ENCODE data around the gene CFP. TPM values are rescaled to one million over a fixed set of nuclear protein-coding genes. Genes with fewer than 3 reads are reported as not detected.

Gene CFP
- total RNA-seq, 1 donor from 2014 or later: 3.0 TPM

DNA sequence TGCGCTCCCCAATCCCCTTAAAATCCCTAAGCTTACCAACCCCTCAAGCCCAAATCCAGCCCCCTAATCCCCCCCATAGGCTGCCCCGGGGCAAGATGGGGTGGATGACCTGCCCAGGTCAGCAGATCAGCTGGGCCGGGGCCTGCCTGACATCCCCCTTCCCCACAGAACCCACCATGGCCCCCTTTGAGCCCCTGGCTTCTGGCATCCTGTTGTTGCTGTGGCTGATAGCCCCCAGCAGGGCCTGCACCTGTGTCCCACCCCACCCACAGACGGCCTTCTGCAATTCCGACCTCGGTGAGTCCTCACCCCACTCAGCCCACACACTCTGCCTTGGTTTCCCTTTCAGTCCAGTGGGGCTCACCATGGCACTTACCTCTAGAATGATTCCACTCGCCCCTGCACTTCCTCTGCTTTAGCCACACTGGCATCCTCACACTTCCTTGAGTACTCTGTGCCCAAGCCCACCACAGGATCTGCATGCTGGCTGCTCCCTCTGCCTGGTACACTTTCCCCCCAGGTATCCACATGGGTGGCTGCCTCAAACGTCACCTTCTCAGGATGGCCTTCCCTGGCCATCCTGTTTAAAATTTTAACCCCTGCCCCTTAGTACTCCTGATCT, 46.4 kb downstream of the CFP start:
- no peak for DNase-seq
- TF ChIP-seq, protein P1, sequence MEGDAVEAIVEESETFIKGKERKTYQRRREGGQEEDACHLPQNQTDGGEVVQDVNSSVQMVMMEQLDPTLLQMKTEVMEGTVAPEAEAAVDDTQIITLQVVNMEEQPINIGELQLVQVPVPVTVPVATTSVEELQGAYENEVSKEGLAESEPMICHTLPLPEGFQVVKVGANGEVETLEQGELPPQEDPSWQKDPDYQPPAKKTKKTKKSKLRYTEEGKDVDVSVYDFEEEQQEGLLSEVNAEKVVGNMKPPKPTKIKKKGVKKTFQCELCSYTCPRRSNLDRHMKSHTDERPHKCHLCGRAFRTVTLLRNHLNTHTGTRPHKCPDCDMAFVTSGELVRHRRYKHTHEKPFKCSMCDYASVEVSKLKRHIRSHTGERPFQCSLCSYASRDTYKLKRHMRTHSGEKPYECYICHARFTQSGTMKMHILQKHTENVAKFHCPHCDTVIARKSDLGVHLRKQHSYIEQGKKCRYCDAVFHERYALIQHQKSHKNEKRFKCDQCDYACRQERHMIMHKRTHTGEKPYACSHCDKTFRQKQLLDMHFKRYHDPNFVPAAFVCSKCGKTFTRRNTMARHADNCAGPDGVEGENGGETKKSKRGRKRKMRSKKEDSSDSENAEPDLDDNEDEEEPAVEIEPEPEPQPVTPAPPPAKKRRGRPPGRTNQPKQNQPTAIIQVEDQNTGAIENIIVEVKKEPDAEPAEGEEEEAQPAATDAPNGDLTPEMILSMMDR (IDR thresholded peaks at IDR 0.05; ENCODE audit: borderline replicate concordance): no peak
- H3K4me1 ChIP-seq: no peaks in the 10 kb centered on the region
- no peaks in the 10 kb centered on the region for H3K36me3 ChIP-seq
- peak overlapping the region; percentile 62 for H3K4me3 ChIP-seq
- H3K27me3 ChIP-seq (ENCODE audit: low read depth): no peaks in the 10 kb centered on the region
- peak overlapping the region; percentile 77 for H3K27ac ChIP-seq (replicated peaks)
- no peaks in the 10 kb centered on the region for H3K9me3 ChIP-seq (replicated peaks)
- intact Hi-C loops (cut with micrococcal nuclease): no loop called here

DNA sequence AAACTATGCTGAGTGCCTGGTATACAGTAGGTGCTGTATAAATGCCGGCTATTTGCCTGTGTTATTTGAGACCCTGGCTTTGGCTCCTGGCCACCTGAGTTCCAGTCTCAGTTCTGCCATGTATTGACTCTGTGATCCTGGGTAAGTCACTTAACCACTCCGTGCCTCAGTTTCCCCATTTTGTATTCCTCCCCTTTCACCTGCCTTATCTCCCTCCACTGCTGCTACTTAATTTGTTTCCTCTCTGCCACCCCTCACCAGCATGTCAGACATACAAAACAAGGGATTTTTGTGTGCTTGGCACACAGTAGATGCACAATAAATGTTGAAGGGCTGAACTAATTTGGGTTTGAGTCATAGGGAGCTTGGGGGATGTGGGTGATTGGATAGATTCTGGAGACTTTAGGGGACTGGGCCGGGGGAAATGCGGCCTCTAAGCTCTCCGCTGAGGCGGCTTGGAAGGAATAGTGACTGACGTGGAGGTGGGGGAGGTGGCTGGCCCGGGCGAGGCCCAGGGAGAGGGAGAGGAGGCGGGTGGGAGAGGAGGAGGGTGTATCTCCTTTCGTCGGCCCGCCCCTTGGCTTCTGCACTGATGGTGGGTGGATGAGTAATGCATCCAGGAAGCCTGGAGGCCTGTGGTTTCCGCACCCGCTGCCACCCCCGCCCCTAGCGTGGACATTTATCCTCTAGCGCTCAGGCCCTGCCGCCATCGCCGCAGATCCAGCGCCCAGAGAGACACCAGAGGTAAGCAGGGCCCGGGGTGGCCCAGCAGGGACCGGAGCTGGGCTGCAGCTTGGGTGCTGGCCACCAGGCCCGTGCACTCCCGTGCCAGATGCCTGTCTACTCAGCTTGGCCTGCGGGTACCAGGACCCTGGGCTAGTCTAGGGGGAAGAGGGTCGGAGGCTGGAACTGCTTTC, 47.7 kb downstream of the CFP start, which contains the start of gene TIMP1:
TSS of gene TIMP1 (plus strand) at position 706 of the 917 bp plus-strand sequence. CDS start 980 bp downstream, outside the sequence.
- TF ChIP-seq, protein P1 (IDR thresholded peaks at IDR 0.05; ENCODE audit: borderline replicate concordance): no peak
- intact Hi-C loops (cut with micrococcal nuclease): no loop called here
- Histone ChIP-seq H3K4me1 (no peaks in the 10 kb centered on the region), H3K9me3 (replicated peaks) (no peaks in the 10 kb centered on the region), H3K27ac (replicated peaks) (peak within 1 kb of the TSS; percentile 77), H3K27me3 (ENCODE audit: low read depth) (no peaks in the 10 kb centered on the region), H3K36me3 (no peaks in the 10 kb centered on the region), H3K4me3 (peak within 1 kb of the TSS; percentile 62)
- peak; percentile 87 for DNase-seq

DNA sequence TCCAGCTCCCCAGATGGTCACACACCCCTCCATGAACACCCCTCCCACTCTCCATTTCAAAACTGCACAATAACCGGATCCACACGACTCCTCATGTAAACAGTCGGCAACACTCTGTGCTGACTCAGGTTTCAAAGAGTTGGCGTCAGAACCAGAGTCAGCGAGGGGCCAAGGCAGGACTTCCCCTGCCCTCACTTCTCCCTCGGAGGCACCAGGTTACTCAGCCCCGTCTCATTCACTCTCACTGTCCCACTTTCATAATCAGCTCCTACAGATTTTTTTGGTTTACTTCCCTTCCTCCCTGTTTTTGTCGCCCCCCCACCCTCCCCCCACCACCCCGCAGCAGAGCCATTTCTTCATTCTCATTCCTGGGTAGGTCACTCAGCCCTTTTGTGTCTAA, 50.2 kb downstream of the CFP start:
- Histone ChIP-seq H3K27me3 (ENCODE audit: low read depth) (no peaks in the 10 kb centered on the region), H3K36me3 (no peaks in the 10 kb centered on the region), H3K27ac (replicated peaks) (no peak overlapping the region), H3K9me3 (replicated peaks) (no peaks in the 10 kb centered on the region), H3K4me3 (no peak overlapping the region), H3K4me1 (no peaks in the 10 kb centered on the region)
- no peak for DNase-seq
- intact Hi-C loops (cut with micrococcal nuclease): no loop called here
- TF ChIP-seq, protein P1 (IDR thresholded peaks at IDR 0.05; ENCODE audit: borderline replicate concordance): no peak

DNA sequence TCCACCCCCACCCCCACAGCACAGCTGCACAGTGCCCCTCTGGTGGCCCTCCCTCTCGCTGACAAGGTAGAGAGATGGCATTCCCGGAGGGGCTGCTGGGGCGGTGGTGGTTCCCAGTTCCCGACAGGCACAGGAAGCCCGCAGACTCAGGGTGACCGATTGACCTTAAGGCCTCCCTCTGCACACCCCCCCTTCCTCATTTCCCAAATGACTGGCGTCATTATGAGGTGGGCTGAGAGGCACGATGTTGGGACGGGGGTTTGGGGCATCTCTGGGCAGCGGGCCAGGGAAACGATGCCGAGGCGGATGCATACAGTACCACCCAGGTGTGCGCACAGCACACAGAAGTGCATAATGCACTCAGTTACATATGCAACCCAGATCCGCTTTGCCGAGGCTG, 51.0 kb downstream of the CFP start:
- no peaks in the 10 kb centered on the region for H3K36me3 ChIP-seq
- no peaks in the 10 kb centered on the region for H3K27me3 ChIP-seq (ENCODE audit: low read depth)
- intact Hi-C loops (cut with micrococcal nuclease): no loop called here
- H3K4me1 ChIP-seq: peaks cover 3% of the 10 kb centered on the region
- no peak overlapping the region for H3K4me3 ChIP-seq
- no peak overlapping the region for H3K27ac ChIP-seq (replicated peaks)
- no peaks in the 10 kb centered on the region for H3K9me3 ChIP-seq (replicated peaks)
- no peak for DNase-seq
- TF ChIP-seq, protein P1 (IDR thresholded peaks at IDR 0.05; ENCODE audit: borderline replicate concordance): no peak

DNA sequence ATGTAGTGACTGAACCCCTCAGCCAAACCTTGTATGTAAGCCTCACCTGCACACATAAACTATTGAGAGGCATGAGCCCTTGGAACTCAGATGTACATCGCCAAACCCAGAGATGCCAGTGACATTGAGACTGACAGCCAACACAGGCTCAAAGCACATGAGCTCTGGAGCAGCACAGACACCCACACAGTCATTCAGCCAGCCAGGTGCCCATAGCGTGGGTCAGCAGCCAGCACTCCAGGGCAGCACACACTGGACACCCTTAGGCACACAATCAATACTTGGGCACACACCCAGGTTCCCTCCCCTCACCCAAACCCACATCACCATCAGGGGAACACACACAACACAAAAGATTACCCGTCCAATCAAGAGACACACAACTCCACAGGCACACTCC, 51.8 kb downstream of the CFP start:
- peaks cover 5% of the 10 kb centered on the region for H3K4me1 ChIP-seq
- no peaks in the 10 kb centered on the region for H3K9me3 ChIP-seq (replicated peaks)
- no peak overlapping the region for H3K4me3 ChIP-seq
- intact Hi-C loops (cut with micrococcal nuclease): no loop called here
- H3K36me3 ChIP-seq: no peaks in the 10 kb centered on the region
- no peak for DNase-seq
- no peaks in the 10 kb centered on the region for H3K27me3 ChIP-seq (ENCODE audit: low read depth)
- TF ChIP-seq, protein P1 (IDR thresholded peaks at IDR 0.05; ENCODE audit: borderline replicate concordance): no peak
- H3K27ac ChIP-seq (replicated peaks): no peak overlapping the region

Data from left ventricle myocardium inferior (tissue), 1 donor.